NCI-H82 treated with DMSO at 0.1 percent for 48 hours (cell line): ENCODE measurements around the gene VN1R5.
"Not testable (repeated sequence)": the region's sequence is repeated elsewhere in the genome, so short reads cannot be mapped to it uniquely, and the experiment has no call there.

Experiments used
- DNase-seq: peaks from one replicate; lab custom pipeline; 2025; ENCODE audit not compliant: unreplicated experiment; lab: John Stamatoyannopoulos, UW

The VN1R5 gene

DNA sequence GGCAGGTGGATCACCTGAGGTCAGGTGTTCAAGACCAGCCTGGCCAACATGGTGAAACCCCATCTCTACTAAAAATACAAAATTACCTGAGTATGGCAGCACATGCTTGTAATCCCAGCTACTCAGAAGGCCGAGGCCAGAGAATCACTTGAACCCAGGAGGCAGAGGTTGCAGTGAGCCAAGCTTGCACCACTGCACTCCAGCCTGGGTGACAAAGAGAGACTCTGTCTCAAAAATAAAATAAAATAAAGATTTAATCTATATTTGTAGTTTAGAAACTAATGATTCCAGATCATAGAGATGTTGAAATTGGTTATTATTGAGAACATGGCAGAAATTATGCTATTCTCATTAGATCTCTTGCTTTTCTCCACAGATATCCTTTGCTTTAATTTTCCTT, at the start of gene VN1R5:
Gene VN1R5 (plus strand): TSS at position 301 of the 400 bp plus-strand sequence.
- DNase-seq = not testable (repeated sequence)

DNA sequence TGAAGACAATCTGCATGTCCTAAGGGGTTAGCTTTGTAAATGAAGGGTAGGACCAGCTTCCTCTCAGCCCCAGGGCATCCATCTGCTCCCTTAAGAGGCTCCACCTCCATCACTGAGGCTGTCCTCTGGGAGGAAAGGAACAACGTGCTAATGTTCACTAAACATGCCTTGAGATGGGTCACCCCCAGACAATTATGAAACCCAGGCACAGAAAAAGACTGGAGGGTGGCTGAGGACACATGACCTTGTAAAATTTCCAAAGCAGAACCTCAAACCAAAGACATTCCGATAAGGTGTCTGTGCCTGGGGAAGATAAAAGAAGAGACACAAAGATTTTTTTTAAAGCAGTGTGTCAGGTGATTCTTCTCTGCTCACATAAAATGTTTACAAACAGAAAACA, 46.5 kb upstream of the VN1R5 start:
- no peak for DNase-seq

GRCh38 chr1:247210062-247210375, 45.9 kb upstream of the VN1R5 start:
- no peak for DNase-seq

- DNase-seq = peak; percentile 96
Measured at GRCh38 chr1:247210376-247211117, 45.3 kb upstream of the VN1R5 start.

GRCh38 chr1:247211339-247211738, 44.5 kb upstream of the VN1R5 start:
- no peak for DNase-seq

DNA sequence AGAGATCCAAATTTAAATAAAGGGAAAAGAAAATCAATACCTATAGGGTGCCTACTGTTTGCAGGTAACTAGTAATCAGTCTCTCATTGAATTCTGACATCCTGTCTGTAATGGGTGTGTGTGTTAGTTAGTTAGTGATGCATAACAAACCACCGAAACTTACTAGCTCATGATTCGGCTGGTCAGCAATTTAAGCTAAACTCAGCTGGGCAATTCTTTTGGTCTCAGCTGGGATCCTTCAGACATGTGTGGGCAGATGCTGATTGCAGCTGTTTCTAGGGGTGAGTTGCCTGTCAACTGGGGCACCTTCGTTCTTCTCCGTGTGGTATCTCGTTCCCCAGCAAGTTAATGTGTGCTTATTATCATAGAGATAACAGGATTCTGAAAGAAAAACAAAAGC, 43.9 kb upstream of the VN1R5 start:
- no peak for DNase-seq

DNA sequence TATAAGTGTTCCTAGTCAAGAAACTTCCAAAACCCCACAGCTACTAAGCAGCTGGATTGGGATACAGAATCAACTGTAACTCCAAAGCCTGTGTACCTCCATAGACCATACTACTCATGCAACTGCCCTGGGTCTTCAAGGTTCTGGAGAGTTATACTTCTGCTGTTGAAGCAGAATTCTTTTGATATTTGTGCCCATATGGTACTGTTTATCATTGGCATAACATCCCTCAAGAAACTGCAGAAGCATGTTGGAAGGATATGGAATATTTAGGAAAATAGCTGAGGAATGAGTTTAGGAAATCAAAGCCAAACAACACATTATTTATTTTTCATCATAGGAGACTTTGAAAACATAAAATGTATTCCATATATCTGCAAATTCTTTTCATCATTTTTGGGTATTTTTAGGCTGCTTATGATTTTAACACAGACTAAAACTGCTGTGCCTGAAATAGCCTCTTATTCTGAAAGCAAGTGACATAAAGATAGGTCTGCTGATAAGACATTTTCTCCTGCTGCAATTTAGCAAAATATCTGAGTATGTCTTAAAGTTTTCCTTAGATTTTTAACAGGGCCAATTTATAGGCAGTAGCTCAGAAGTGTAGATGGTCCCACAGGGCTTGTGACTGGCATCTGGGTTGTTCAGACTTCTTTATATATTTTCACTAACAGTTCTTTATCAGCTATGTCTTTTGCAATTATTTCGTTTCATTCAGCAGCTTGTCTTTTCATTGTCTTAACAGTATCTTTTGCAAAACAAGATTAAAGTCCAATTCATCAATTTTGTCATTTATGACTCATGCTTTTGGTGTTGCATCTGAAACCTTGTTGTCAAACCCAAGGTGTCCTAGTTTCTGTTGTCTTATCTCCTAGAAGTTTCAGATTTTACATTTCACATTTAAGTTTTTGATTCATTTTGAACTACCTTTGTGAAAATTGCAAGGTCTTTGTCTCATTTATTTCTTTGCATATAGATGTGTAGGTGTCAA, 43.0 kb upstream of the VN1R5 start:
- DNase-seq = no peak

- no peak for DNase-seq
Measured at GRCh38 chr1:247216261-247216660, 39.6 kb upstream of the VN1R5 start.

DNA sequence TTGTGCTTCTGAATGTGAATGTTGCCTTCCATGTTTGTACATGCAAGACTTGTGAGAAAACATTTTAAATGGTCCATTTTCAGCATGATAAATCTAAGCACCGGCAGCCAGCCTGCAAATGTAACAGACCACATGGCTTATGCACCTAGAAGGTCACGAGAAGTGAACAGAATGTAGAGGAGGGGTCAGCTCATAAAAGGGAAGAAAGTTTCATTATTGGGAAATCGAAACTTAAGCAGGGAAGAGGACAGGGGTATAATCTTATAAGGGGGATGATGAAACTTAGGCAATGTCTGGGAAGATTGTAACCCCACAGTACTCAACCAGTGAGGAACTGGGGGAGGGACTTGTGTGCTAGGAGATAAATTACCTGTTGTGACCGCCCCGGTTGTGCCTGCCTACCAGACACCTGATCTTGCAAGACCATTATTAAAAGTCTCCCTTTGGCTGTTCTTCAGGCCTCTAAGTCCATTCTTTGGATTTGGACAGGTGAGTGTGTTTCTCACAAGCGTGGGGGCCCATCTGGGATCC, 37.7 kb upstream of the VN1R5 start:
- no peak for DNase-seq

- not testable (repeated sequence) for DNase-seq
Measured at GRCh38 chr1:247220280-247220679, 35.6 kb upstream of the VN1R5 start.

DNA sequence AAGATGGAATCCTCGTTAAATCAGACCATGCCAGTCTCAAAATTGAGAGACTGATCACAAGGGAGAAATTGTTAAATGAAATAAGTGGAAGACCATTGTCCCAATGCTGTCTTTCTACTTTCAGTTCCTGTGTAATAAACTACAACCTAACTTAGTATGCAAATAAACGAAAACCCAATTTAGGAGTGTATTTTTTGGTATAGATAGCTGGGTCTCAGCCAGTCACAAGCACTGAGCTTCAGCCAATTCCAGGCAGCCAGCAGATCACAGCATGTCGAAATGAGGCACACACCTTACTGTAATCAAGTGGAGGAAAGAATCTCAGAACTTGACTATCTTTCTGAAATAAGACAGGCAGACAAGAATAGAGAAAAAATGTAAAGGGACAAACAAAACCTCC, 33.0 kb upstream of the VN1R5 start:
- no peak for DNase-seq

DNA sequence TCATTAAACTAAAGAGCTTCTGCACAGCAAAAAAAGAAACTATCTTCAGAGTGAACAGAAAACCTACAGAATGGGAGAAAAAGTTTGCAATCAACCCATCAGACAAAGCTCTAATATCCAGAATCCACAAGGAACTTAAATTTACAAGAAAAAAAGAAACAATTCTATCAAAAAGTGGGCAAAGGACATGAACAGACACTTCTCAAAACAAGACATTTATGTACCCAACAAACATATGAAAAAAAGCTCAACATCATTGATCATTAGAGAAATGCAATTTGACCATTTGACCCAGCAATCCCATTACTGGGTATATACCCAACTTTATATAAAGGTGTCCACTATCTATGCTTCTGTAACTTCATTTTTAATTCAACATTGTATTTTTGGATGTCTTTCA, 31.1 kb upstream of the VN1R5 start:
- no peak for DNase-seq

- DNase-seq = no peak
Measured at GRCh38 chr1:247228133-247228532, 27.7 kb upstream of the VN1R5 start.

GRCh38 chr1:247241691-247242090, 14.2 kb upstream of the VN1R5 start:
- no peak for DNase-seq

DNA sequence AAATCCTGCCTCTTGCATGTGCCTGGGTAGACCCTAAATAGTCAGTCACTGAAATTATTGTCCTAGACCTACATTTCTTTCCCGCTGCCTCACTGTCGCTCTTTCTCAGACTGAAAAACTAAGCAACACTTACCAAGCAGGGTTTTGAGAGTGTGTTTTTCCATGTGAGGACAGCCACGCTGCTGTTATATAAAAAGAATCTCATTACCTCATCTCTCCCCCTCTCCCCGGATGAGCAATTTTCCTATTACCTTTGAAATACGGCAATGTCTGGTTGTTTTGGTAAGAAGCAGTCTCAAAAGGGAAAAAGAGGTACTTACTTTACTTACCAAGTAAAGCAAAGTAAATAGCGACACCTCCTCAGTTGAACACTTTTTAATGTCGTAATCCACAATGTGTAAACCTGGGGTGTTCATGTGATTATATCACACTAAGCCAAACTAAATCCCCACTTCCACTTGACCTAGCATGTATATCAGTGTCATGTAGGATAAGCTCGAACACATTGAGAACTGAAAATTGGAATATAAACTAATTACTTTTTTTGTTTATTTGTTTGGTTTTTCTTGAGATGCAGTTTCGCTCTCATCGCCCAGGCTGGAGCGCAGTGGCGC, 12.2 kb upstream of the VN1R5 start:
- no peak for DNase-seq

- no peak for DNase-seq
Measured at GRCh38 chr1:247246325-247247115, 9.4 kb upstream of the VN1R5 start.

DNA sequence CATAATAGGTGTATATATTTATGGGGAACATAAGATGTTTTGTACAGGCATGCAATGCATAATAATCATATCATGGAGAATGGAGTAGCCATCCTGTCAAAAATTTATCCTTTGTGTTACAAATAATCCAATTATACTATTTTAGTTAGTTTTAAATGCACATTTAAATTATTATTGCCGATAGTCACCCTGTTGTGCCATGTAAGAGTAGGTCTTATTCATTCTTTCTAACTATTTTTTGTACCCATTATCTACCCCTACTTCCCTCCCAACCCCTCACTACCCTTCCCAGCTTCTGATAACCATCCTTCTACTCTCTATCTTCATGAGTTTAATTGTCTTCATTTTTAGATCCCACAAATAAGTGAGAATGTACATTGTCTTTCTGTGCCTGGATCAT, 8.3 kb upstream of the VN1R5 start:
- no peak for DNase-seq

DNA sequence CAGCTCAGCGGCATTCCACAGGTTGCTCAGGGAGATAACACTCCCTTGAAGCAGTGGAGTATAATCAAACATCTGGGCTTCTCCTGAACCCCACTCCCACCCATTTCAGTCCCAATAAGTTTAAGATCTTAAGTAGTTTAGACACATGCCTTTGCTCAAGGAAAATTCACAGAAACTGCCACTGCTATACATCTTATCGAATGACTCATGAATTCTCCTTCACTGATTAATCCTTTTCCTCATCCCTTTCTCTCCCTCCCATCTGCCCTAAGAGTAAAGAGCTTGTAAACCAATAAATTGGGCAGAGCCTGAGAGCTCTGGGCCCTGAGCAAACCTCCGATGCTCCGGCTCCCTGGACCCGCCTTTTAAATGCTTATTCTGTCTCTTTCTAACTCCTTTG, 10.2 kb downstream of the VN1R5 start:
- no peak for DNase-seq

- no peak for DNase-seq
Measured at GRCh38 chr1:247268390-247269045, 12.6 kb downstream of the VN1R5 start.

GRCh38 chr1:247269133-247269532, 13.3 kb downstream of the VN1R5 start:
- DNase-seq = no peak
